ENCODE data around the gene IFT88. TPM values are rescaled to one million over a fixed set of nuclear protein-coding genes. Genes with fewer than 3 reads are reported as not detected.
"Not testable (repeated sequence)": the region's sequence is repeated elsewhere in the genome, so short reads cannot be mapped to it uniquely, and the experiment has no call there.

Gene IFT88
- polyA plus RNA-seq, 3 donors = 35.8 to 42.8 (median 42.8) TPM

GRCh38 chr13:20673715-20674114 is 106.8 kb downstream of the IFT88 start:
- DNase-seq (ENCODE audit: extremely low read depth in 1 of 11, low read depth in 9 of 11, low spot score in 4 of 11) = no peak

GRCh38 chr13:20676213-20676612 is 109.3 kb downstream of the IFT88 start:
- DNase-seq (ENCODE audit: extremely low read depth in 1 of 11, low read depth in 9 of 11, low spot score in 4 of 11) = no peak

GRCh38 chr13:20678606-20679005 is 111.6 kb downstream of the IFT88 start:
- DNase-seq (ENCODE audit: extremely low read depth in 1 of 11, low read depth in 9 of 11, low spot score in 4 of 11) = not testable (repeated sequence)

GRCh38 chr13:20679879-20680278 is 112.9 kb downstream of the IFT88 start:
- no peak for DNase-seq (ENCODE audit: extremely low read depth in 1 of 11, low read depth in 9 of 11, low spot score in 4 of 11)

- DNase-seq (ENCODE audit: extremely low read depth in 1 of 11, low read depth in 9 of 11, low spot score in 4 of 11) = no peak
These were observed 113.6 kb downstream of the IFT88 start for GRCh38 chr13:20680416-20681080.

- not testable (repeated sequence) for DNase-seq (ENCODE audit: extremely low read depth in 1 of 11, low read depth in 9 of 11, low spot score in 4 of 11)
These were observed 114.5 kb downstream of the IFT88 start for GRCh38 chr13:20681481-20681880.

- DNase-seq (ENCODE audit: extremely low read depth in 1 of 11, low read depth in 9 of 11, low spot score in 4 of 11) = no peak
These were observed 115.1 kb downstream of the IFT88 start for GRCh38 chr13:20682061-20682460.

- no peak for DNase-seq (ENCODE audit: extremely low read depth in 1 of 11, low read depth in 9 of 11, low spot score in 4 of 11)
These were observed 117.1 kb downstream of the IFT88 start for GRCh38 chr13:20684041-20684440.

GRCh38 chr13:20684546-20684945 is 117.6 kb downstream of the IFT88 start:
- DNase-seq (ENCODE audit: extremely low read depth in 1 of 11, low read depth in 9 of 11, low spot score in 4 of 11) = no peak

- DNase-seq (ENCODE audit: extremely low read depth in 1 of 11, low read depth in 9 of 11, low spot score in 4 of 11) = no peak
These were observed 118.1 kb downstream of the IFT88 start for GRCh38 chr13:20685092-20685491.

GRCh38 chr13:20686167-20686566 is 119.2 kb downstream of the IFT88 start:
- no peak for DNase-seq (ENCODE audit: extremely low read depth in 1 of 11, low read depth in 9 of 11, low spot score in 4 of 11)

- DNase-seq (ENCODE audit: extremely low read depth in 1 of 11, low read depth in 9 of 11, low spot score in 4 of 11) = no peak
These were observed 120.1 kb downstream of the IFT88 start for GRCh38 chr13:20686863-20687579.

- no peak for DNase-seq (ENCODE audit: extremely low read depth in 1 of 11, low read depth in 9 of 11, low spot score in 4 of 11)
These were observed 122.3 kb downstream of the IFT88 start for GRCh38 chr13:20689291-20689690.

GRCh38 chr13:20691616-20692015 is 124.7 kb downstream of the IFT88 start:
- no peak for DNase-seq (ENCODE audit: extremely low read depth in 1 of 11, low read depth in 9 of 11, low spot score in 4 of 11)

- no peak for DNase-seq (ENCODE audit: extremely low read depth in 1 of 11, low read depth in 9 of 11, low spot score in 4 of 11)
These were observed 129.1 kb downstream of the IFT88 start for GRCh38 chr13:20696073-20696472.

- no peak for DNase-seq (ENCODE audit: extremely low read depth in 1 of 11, low read depth in 9 of 11, low spot score in 4 of 11)
These were observed 132.8 kb downstream of the IFT88 start for GRCh38 chr13:20699715-20700114.

GRCh38 chr13:20700288-20700687 is 133.3 kb downstream of the IFT88 start:
- DNase-seq (ENCODE audit: extremely low read depth in 1 of 11, low read depth in 9 of 11, low spot score in 4 of 11) = no peak

GRCh38 chr13:20701461-20701860 is 134.5 kb downstream of the IFT88 start:
- no peak for DNase-seq (ENCODE audit: extremely low read depth in 1 of 11, low read depth in 9 of 11, low spot score in 4 of 11)

GRCh38 chr13:20702530-20702914 is 135.6 kb downstream of the IFT88 start:
- no peak for DNase-seq (ENCODE audit: extremely low read depth in 1 of 11, low read depth in 9 of 11, low spot score in 4 of 11)

GRCh38 chr13:20702915-20703779 is 136.2 kb downstream of the IFT88 start, which contains the start of gene IL17D:
IL17D (plus strand) TSS chr13:20703699; CDS start chr13:20704002, 303 bp downstream.
- DNase-seq (ENCODE audit: extremely low read depth in 1 of 11, low read depth in 9 of 11, low spot score in 4 of 11) = peak in 1 of 11 donors; percentile 32
